Vagina (tissue), 2 donors: ENCODE data around the gene SLC4A1AP.

Experiments
- POLR2A ChIP-seq, 2 donors: fragments of 450-650 bp; IDR thresholded peaks; one replicate each; pipeline ENCODE4 v1.6.1; 2017; ENCODE audit warnings: antibody characterized with exemption in 2 of 2, mild to moderate bottlenecking in 2 of 2, moderate library complexity in 2 of 2
- POLR2AphosphoS5 ChIP-seq, 2 donors: sonication (generic); formaldehyde crosslinking; IDR thresholded peaks; one replicate each; pipeline ENCODE4 v1.9.0; 2017; ENCODE audit warnings: antibody characterized with exemption in 2 of 2, mild to moderate bottlenecking in 2 of 2, low read depth in 1 of 2; ENCODE audit not compliant: insufficient read depth in 1 of 2
- TF ChIP-seq, protein P1 (sequence below), 3 experiments: fragments of 450-650 bp in 2 of 3; fragments of 200-600 bp in 1 of 3; sonication (generic) in 1 of 3; IDR thresholded peaks; one replicate each; pipeline ENCODE4 v1.5.1; 2017 to 2019; ENCODE audit warnings: antibody characterized with exemption in 3 of 3, mild to moderate bottlenecking in 2 of 3, moderate library complexity in 2 of 3

DNA sequence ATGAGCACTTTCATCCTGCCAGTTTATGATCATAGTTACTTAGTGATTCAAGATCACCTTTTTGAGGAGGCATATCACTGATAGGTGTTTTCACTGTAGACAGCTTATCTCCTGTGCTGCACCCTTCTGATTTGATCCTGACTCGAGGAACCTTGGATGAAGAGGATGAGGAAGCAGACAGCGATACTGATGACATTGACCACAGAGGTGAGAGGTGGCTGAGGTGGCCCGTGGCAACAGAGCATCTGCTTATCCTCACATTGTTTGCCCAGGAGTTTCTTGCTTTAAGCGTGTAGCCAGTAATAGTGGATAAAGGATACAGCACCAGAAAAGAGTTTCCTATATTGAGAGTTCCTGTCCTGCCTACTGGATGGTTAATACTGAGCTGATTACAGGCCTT is 16.0 kb upstream of the SLC4A1AP start:
- TF ChIP-seq, protein P1, sequence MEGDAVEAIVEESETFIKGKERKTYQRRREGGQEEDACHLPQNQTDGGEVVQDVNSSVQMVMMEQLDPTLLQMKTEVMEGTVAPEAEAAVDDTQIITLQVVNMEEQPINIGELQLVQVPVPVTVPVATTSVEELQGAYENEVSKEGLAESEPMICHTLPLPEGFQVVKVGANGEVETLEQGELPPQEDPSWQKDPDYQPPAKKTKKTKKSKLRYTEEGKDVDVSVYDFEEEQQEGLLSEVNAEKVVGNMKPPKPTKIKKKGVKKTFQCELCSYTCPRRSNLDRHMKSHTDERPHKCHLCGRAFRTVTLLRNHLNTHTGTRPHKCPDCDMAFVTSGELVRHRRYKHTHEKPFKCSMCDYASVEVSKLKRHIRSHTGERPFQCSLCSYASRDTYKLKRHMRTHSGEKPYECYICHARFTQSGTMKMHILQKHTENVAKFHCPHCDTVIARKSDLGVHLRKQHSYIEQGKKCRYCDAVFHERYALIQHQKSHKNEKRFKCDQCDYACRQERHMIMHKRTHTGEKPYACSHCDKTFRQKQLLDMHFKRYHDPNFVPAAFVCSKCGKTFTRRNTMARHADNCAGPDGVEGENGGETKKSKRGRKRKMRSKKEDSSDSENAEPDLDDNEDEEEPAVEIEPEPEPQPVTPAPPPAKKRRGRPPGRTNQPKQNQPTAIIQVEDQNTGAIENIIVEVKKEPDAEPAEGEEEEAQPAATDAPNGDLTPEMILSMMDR (IDR thresholded peaks at IDR 0.05), result no peak
- TF ChIP-seq POLR2AphosphoS5 (IDR thresholded peaks at IDR 0.05; ENCODE audit: insufficient read depth in 1 of 2, low read depth in 1 of 2) (no peak), POLR2A (IDR thresholded peaks at IDR 0.05) (no peak)
